Endothelial cell of umbilical vein (primary cell): ENCODE data around the gene GATAD2A. TPM values are rescaled to one million over a fixed set of nuclear protein-coding genes. Genes with fewer than 3 reads are reported as not detected.
A peak's percentile ranks its signal among the peaks of the same experiment; 100 is the strongest.

Experiments
- BruUV-seq: library from RNA; stranded (reverse); fragments of 400-500 nt; replicated peaks from 2 replicates; lab custom pipeline; 2021; lab: Mats Ljungman, UMichigan
- CTCF ChIA-PET: fragments of 300-600, 350-600 bp; sonication (Branson Sonifier 250); formaldehyde crosslinking; loops from one replicate; lab custom pipeline; 2021; ENCODE audit warnings: antibody characterized with exemption, inconsistent platforms; lab: Charles Lee
- POLR2A ChIA-PET: fragments of 300-600, 350-600 bp; sonication (Branson Sonifier 250); formaldehyde crosslinking; loops from one replicate; lab custom pipeline; 2021; ENCODE audit warnings: antibody characterized with exemption, inconsistent platforms; lab: Charles Lee
- DNase-seq: peaks from one replicate; pipeline ENCODE4 v3.0.0-alpha.2; 2011; ENCODE audit warnings: low read depth, low spot score
- FAIRE-seq: peaks from 2 replicates; lab custom pipeline; 2011; peaks lifted over from hg19 to GRCh38; lab: Jason Lieb, UNC
- H2AFZ ChIP-seq: 2 replicates; pipeline ENCODE4 v1.6.0; 2012; ENCODE audit warnings: low read depth, low read length, control low read depth, inconsistent platforms
- H3K27ac ChIP-seq: 2 replicates; pipeline ENCODE4 v1.5.1; 2011; ENCODE audit warnings: low read depth, mild to moderate bottlenecking, control low read depth, low read length, moderate library complexity; ENCODE audit not compliant: insufficient read depth
- H3K27me3 ChIP-seq, 2 experiments: 2 replicates each; pipeline versions ENCODE4 v1.6.0 to v1.6.1; 2011; ENCODE audit warnings: low read length in 2 of 2, mixed read lengths in 1 of 2; ENCODE audit not compliant: control insufficient read depth in 2 of 2, insufficient read depth in 2 of 2
- H3K36me3 ChIP-seq, 2 experiments: 2 replicates in 1 of 2; 3 replicates in 1 of 2; pipeline ENCODE4 v1.5.1; 2011; ENCODE audit warnings: low read length in 2 of 2, mild to moderate bottlenecking in 1 of 2, moderate library complexity in 1 of 2; ENCODE audit not compliant: control insufficient read depth in 2 of 2, insufficient read depth in 2 of 2; ENCODE audit errors: extremely low read depth in 1 of 2
- H3K4me1 ChIP-seq: 3 replicates; pipeline ENCODE4 v1.5.1; 2011; ENCODE audit warnings: mild to moderate bottlenecking, low read length; ENCODE audit not compliant: control insufficient read depth, insufficient read depth; ENCODE audit errors: extremely low read depth
- H3K4me2 ChIP-seq: 2 replicates; pipeline ENCODE4 v1.6.1; 2011; ENCODE audit warnings: low read length, control low read depth, mixed read lengths; ENCODE audit not compliant: insufficient read depth
- H3K4me3 ChIP-seq, 3 experiments: fragments of 200-600 bp in 1 of 3; sonication (generic), shearing (Covaris generic) in 1 of 3; replicated peaks in 1 of 3; 2 replicates each; pipeline ENCODE4 v1.5.1; 2011 to 2016; ENCODE audit warnings: control low read depth in 3 of 3, low read length in 3 of 3, mild to moderate bottlenecking in 2 of 3, inconsistent platforms in 1 of 3, low read depth in 1 of 3, moderate library complexity in 1 of 3; ENCODE audit not compliant: insufficient read depth in 1 of 3
- H3K79me2 ChIP-seq: 2 replicates; pipeline ENCODE4 v1.6.0; 2012; ENCODE audit warnings: low read length, inconsistent platforms; ENCODE audit not compliant: control insufficient read depth, insufficient read depth
- H3K9ac ChIP-seq: replicated peaks from 2 replicates; pipeline ENCODE3; 2011; ENCODE audit warnings: low read length, control low read depth; ENCODE audit not compliant: insufficient read depth; ENCODE audit errors: extremely low read depth
- H3K9me1 ChIP-seq: replicated peaks from 3 replicates; pipeline ENCODE4 v1.6.0; 2011; ENCODE audit warnings: mild to moderate bottlenecking, low read length; ENCODE audit not compliant: control insufficient read depth, insufficient read depth; ENCODE audit errors: extremely low read depth
- H3K9me3 ChIP-seq: replicated peaks from 2 replicates; pipeline ENCODE4 v1.5.1; 2012; ENCODE audit warnings: low read length, inconsistent platforms; ENCODE audit not compliant: control insufficient read depth, insufficient read depth
- H4K20me1 ChIP-seq: replicated peaks from 2 replicates; pipeline ENCODE3; 2011; ENCODE audit warnings: mild to moderate bottlenecking, low read length; ENCODE audit not compliant: control insufficient read depth, insufficient read depth; ENCODE audit errors: extremely low read depth
- CTCF ChIP-seq, 2 donors: IDR thresholded peaks; 1 replicate in 1 of 2; 2 replicates in 1 of 2; pipeline ENCODE4 v1.5.1; 2011; ENCODE audit warnings: low read length in 2 of 2, mild to moderate bottlenecking in 2 of 2, moderate library complexity in 2 of 2, control low read depth in 1 of 2, inconsistent platforms in 1 of 2, low read depth in 1 of 2; ENCODE audit not compliant: insufficient read depth in 1 of 2; ENCODE audit errors: extremely low read depth in 1 of 2
- EZH2 ChIP-seq: IDR thresholded peaks from 2 replicates; pipeline ENCODE4 v1.6.1; 2012; ENCODE audit warnings: borderline replicate concordance, low read depth, mild to moderate bottlenecking, moderate library complexity, low read length, inconsistent platforms; ENCODE audit not compliant: severe bottlenecking
- FOS ChIP-seq: IDR thresholded peaks from 2 replicates; pipeline ENCODE4 v1.6.1; 2011; ENCODE audit warnings: mild to moderate bottlenecking, low read length, moderate library complexity, borderline replicate concordance; ENCODE audit not compliant: insufficient read depth
- GATA2 ChIP-seq: IDR thresholded peaks from 2 replicates; pipeline ENCODE4 v1.7.0; 2011; ENCODE audit warnings: low read depth, mild to moderate bottlenecking, moderate library complexity, mixed read lengths, low read length; ENCODE audit not compliant: insufficient read length, insufficient read depth
- JUN ChIP-seq: IDR thresholded peaks from 2 replicates; pipeline ENCODE4 v1.6.1; 2011; ENCODE audit warnings: borderline replicate concordance, low read depth; ENCODE audit not compliant: insufficient read length, insufficient read depth
- MYC ChIP-seq: IDR thresholded peaks from one replicate; pipeline ENCODE4 v1.6.1; 2011; ENCODE audit warnings: mild to moderate bottlenecking, low read depth, low read length
- POLR2A ChIP-seq: IDR thresholded peaks from 2 replicates; pipeline ENCODE4 v1.6.1; 2012; ENCODE audit warnings: low read depth, mild to moderate bottlenecking, control low read depth, low read length
- POLR2AphosphoS5 ChIP-seq: IDR thresholded peaks from 2 replicates; pipeline ENCODE4 v1.6.1; 2012; ENCODE audit warnings: low read depth, mild to moderate bottlenecking, control low read depth, low read length, moderate library complexity; ENCODE audit not compliant: insufficient read depth
- dilution Hi-C: fragments of 300-500 bp; cut with MboI; formaldehyde crosslinking; loops from one replicate; pipeline ENCODE4 v1.15.0; 2019; ENCODE audit warnings: low sequenced_read_pairs; ENCODE audit not compliant: extremely low pct_ligation_motif_present
- intact Hi-C: fragments of 100-400 bp; cut with micrococcal nuclease; formaldehyde crosslinking; loops from one replicate; pipeline ENCODE4 v1.10.0; 2022
- polyA plus RNA-seq, 4 experiments: library from polyadenylated mRNA; depleted of rRNA in 3 of 4; stranded (reverse) in 3 of 4; unstranded in 1 of 4; fragments of >200 nt; gene quantifications; 2 replicates each; pipeline versions ENCODE4 v1.2.1 to v1.2.3, GENCODE V29; 2011 to 2012; ENCODE audit warnings: missing spikeins in 1 of 4
- total RNA-seq: library from RNA; stranded (reverse); gene quantifications from 2 replicates; pipeline ENCODE4 v1.2.3, GENCODE V29; 2021
- TF ChIP-seq, protein P1 (sequence below): IDR thresholded peaks from 2 replicates; pipeline ENCODE4 v1.6.1; 2011; ENCODE audit not compliant: insufficient read depth, insufficient read length

The GATAD2A gene
- total and polyA plus RNA-seq, 2 donors (not counting 3 experiments of a cell fraction or from before 2014, with no cell fraction given): 27.3 to 134 TPM

DNA sequence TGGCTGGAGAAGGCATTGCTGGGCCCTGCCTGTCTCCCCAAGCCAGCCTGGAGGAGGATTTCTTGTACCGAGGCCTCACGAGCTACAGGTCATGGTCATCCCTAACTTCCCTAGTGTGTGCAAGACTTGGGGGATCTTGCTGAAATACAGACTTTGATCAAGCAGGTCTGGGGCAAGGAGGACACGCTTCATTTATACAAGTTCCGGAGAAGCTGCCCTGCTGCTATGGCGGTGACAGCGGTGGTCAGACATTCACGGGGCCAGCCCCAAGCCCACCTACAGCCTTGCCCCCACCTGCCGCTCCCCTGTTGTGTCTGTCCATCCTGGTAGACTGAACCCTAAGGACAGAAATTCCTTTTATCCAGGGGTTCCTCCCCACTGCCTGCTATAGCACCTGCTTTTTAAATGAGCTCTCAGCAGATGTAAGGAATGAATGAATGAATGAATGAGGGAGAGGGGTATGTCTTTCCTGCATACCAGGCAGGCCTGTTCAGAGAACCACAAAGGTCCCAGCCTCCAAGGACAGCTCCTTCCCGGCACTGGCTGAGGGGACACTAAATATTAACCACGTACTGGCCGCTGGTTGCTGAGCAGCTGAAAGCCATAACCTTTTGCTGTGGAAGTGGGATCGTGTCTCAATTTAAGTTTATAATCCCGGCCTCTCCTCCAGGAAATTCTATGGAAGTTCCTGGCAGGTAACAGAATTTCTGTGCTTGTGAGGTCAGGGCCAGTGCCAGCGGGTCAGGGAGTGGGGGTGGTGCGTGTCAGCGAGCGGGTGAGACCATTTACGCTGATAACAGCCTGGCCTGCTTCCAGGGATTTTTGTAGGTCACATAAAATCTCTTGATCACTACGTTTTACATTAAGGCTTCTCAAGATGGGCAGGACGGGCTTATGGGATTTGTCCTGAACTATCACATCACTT lies 82.7 kb downstream of the GATAD2A start:
- intact Hi-C loops: loop anchor here (10.0 kb wide), 1 partner anchor 293 kb away; the partner anchor contains the start of genes BORCS8 and RFXANK
- TF ChIP-seq GATA2: peak; percentile 54
- no peak for TF ChIP-seq JUN
- ChIA-PET CTCF (interaction anchor here (0.8 to 5.1 kb wide), 13 partner anchors 8 to 159 kb away, joined by 3 to 127 read pairs (median 4); partner anchors contain the start of gene GATAD2A), POLR2A (interaction anchor here (1.6 kb wide), 1 partner anchor 83 kb away, joined by 5 read pairs; the partner anchor contains the start of gene GATAD2A)
- no peaks in the 10 kb centered on the region for H3K27me3 ChIP-seq
- H3K36me3 ChIP-seq: peaks cover 0 to 11% of the 10 kb centered on the region in 2 experiments
- H2AFZ ChIP-seq: no peak overlapping the region
- peaks cover 67% of the 10 kb centered on the region for H3K79me2 ChIP-seq
- no peak overlapping the region for H3K4me3 ChIP-seq
- H3K4me1 ChIP-seq: peaks cover 29% of the 10 kb centered on the region
- no peak for FAIRE-seq
- peak; percentile 47 for DNase-seq
- peak overlapping the region; percentile 76 for H3K27ac ChIP-seq
- H3K4me2 ChIP-seq: peak overlapping the region; percentile 26
- no peaks in the 10 kb centered on the region for H4K20me1 ChIP-seq
- dilution Hi-C loops: no loop called here
- no peaks in the 10 kb centered on the region for H3K9me3 ChIP-seq
- H3K9ac ChIP-seq: peak overlapping the region; percentile 65
- BruUV-seq: no TSS peak
- no peaks in the 10 kb centered on the region for H3K9me1 ChIP-seq

GRCh38 chr19:19488875-19489690 lies 83.6 kb downstream of the GATAD2A start:
- H3K79me2 ChIP-seq: peaks cover 66% of the 10 kb centered on the region
- H3K9me1 ChIP-seq: no peaks in the 10 kb centered on the region
- no peak for TF ChIP-seq EZH2
- TF ChIP-seq JUN: peak; percentile 85
- TF ChIP-seq FOS: no peak
- TF ChIP-seq MYC: no peak
- TF ChIP-seq POLR2AphosphoS5: peak; percentile 58
- no peak for TF ChIP-seq CTCF (IDR thresholded peaks at IDR 0.05; ENCODE audit: extremely low read depth in 1 of 2, insufficient read depth in 1 of 2, low read depth in 1 of 2, low read length in 2 of 2)
- no peak for TF ChIP-seq GATA2
- no peak for TF ChIP-seq POLR2A
- TF ChIP-seq, protein P1, sequence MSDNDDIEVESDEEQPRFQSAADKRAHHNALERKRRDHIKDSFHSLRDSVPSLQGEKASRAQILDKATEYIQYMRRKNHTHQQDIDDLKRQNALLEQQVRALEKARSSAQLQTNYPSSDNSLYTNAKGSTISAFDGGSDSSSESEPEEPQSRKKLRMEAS: peak; percentile 83
- H3K27me3 ChIP-seq: no peaks in the 10 kb centered on the region
- dilution Hi-C loops: no loop called here
- no peak overlapping the region for H2AFZ ChIP-seq
- intact Hi-C loops: loop anchor here (1.0 to 10.0 kb wide), 3 partner anchors 84 to 294 kb away; partner anchors contain the start of genes BORCS8, GATAD2A and RFXANK
- DNase-seq (peak; percentile 86), FAIRE-seq (peak; percentile 98)
- H3K9ac ChIP-seq: peak overlapping the region; percentile 65
- no peak overlapping the region for H3K4me3 ChIP-seq
- peak overlapping the region; percentile 26 for H3K4me2 ChIP-seq
- BruUV-seq: TSS peak; percentile 97
- CTCF ChIA-PET: interaction anchor here (1.2 to 5.1 kb wide), 14 partner anchors 9 to 168 kb away, joined by 3 to 127 read pairs (median 8); partner anchors contain the start of genes GATAD2A and MAU2
- H3K36me3 ChIP-seq: peaks cover 2 to 15% of the 10 kb centered on the region in 2 experiments
- no peaks in the 10 kb centered on the region for H4K20me1 ChIP-seq
- peak overlapping the region; percentile 76 for H3K27ac ChIP-seq
- H3K4me1 ChIP-seq: peaks cover 29% of the 10 kb centered on the region
- H3K9me3 ChIP-seq: no peaks in the 10 kb centered on the region
- POLR2A ChIA-PET: interaction anchor here (1.6 kb wide), 1 partner anchor 84 kb away, joined by 5 read pairs; the partner anchor contains the start of gene GATAD2A
